Measurements from ENCODE around the gene LTB4R. TPM values are rescaled to one million over a fixed set of nuclear protein-coding genes. Genes with fewer than 3 reads are reported as not detected.
"Not testable (repeated sequence)": the region's sequence is repeated elsewhere in the genome, so short reads cannot be mapped to it uniquely, and the experiment has no call there.

LTB4R gene
- total RNA-seq, 6 donors from 2014 or later: 11.1 to 71.2 (median 17.7) TPM

GRCh38 chr14:24325041-24325530 lies 13.8 kb downstream of the LTB4R start:
- peaks cover 13 to 25% (median 18%) of the 10 kb centered on the region in 4 donors for H3K4me1 ChIP-seq
- H3K9me3 ChIP-seq: no peaks in the 10 kb centered on the region
- DNase-seq (no peak), ATAC-seq (ENCODE audit: low FRiP score in 2 of 2) (no peak)
- TF ChIP-seq EP300 (IDR thresholded peaks at IDR 0.05) (no peak), POLR2A (IDR thresholded peaks at IDR 0.05) (no peak), CTCF (IDR thresholded peaks at IDR 0.05) (no peak), POLR2AphosphoS5 (IDR thresholded peaks at IDR 0.05) (no peak)
- peaks cover 0 to 22% (median 6%) of the 10 kb centered on the region in 4 donors for H3K36me3 ChIP-seq
- H3K4me3 ChIP-seq: no peak overlapping the region
- H3K27me3 ChIP-seq: no peaks in the 10 kb centered on the region
- no peak overlapping the region for H3K27ac ChIP-seq
- WGBS, 2 donors: 73 to 87% methylated on average over 5 of the region's 5 CpGs

- H3K36me3 ChIP-seq: peaks cover 0 to 17% (median 6%) of the 10 kb centered on the region in 4 donors
- 76 to 91% methylated on average over 7 to 8 of the region's 9 CpGs for WGBS, 2 donors
- no peak overlapping the region for H3K27ac ChIP-seq
- H3K9me3 ChIP-seq: no peaks in the 10 kb centered on the region
- ATAC-seq (ENCODE audit: low FRiP score in 2 of 2): no peak
- no peak for TF ChIP-seq POLR2AphosphoS5 (IDR thresholded peaks at IDR 0.05)
- TF ChIP-seq EP300 (IDR thresholded peaks at IDR 0.05): no peak
- TF ChIP-seq CTCF (IDR thresholded peaks at IDR 0.05): no peak
- TF ChIP-seq POLR2A (IDR thresholded peaks at IDR 0.05): no peak
- peaks cover 13 to 27% (median 20%) of the 10 kb centered on the region in 4 donors for H3K4me1 ChIP-seq
- DNase-seq: no peak
- no peaks in the 10 kb centered on the region for H3K27me3 ChIP-seq
- H3K4me3 ChIP-seq: no peak overlapping the region
Observed at GRCh38 chr14:24325963-24326362, 14.7 kb downstream of the LTB4R start.

- DNase-seq: no peak
- Histone ChIP-seq H3K27ac (peak overlapping the region; percentile 3 to 63 (median 54)), H3K4me3 (no peak overlapping the region), H3K36me3 (peaks cover 0 to 13% (median 6%) of the 10 kb centered on the region in 4 donors), H3K27me3 (no peaks in the 10 kb centered on the region), H3K4me1 (peaks cover 19 to 32% (median 28%) of the 10 kb centered on the region in 4 donors), H3K9me3 (no peaks in the 10 kb centered on the region)
- no peak for ATAC-seq (ENCODE audit: low FRiP score in 2 of 2)
- WGBS, 2 donors: 64 to 78% methylated on average over 2 of the region's 2 CpGs
- TF ChIP-seq CTCF (IDR thresholded peaks at IDR 0.05) (no peak), POLR2AphosphoS5 (IDR thresholded peaks at IDR 0.05) (peak in 1 of 2 donors; percentile 17)
Observed at GRCh38 chr14:24327303-24327702, 16.0 kb downstream of the LTB4R start.

GRCh38 chr14:24327914-24328313 lies 16.6 kb downstream of the LTB4R start:
- DNase-seq: peak in 1 of 2 donors; percentile 69
- Histone ChIP-seq H3K4me1 (peaks cover 25 to 37% (median 34%) of the 10 kb centered on the region in 4 donors), H3K36me3 (peaks cover 0 to 13% (median 6%) of the 10 kb centered on the region in 4 donors), H3K27ac (peak overlapping the region in 3 of 4 donors; percentile 46 to 63 (median 62))
- not testable (repeated sequence) for H3K27me3 ChIP-seq; ATAC-seq (ENCODE audit: low FRiP score in 2 of 2); H3K9me3 ChIP-seq; H3K4me3 ChIP-seq
- WGBS, 2 donors: 5 to 23% methylated on average over 3 to 9 of the region's 9 CpGs
- TF ChIP-seq CTCF (IDR thresholded peaks at IDR 0.05): peak; percentile 65 to 77 (median 73)

- Histone ChIP-seq H3K4me3 (no peak overlapping the region), H3K27ac (peak overlapping the region; percentile 22 to 75 (median 49)), H3K9me3 (no peaks in the 10 kb centered on the region), H3K36me3 (peaks cover 0 to 9% (median 4%) of the 10 kb centered on the region in 4 donors), H3K27me3 (peaks cover 0 to under 1% (median 0%) of the 10 kb centered on the region in 4 donors), H3K4me1 (peaks cover 35 to 48% (median 46%) of the 10 kb centered on the region in 4 donors)
- TF ChIP-seq EP300 (IDR thresholded peaks at IDR 0.05) (no peak), POLR2AphosphoS5 (IDR thresholded peaks at IDR 0.05) (no peak), CTCF (IDR thresholded peaks at IDR 0.05) (no peak), POLR2A (IDR thresholded peaks at IDR 0.05) (no peak)
- ATAC-seq (ENCODE audit: low FRiP score in 2 of 2) (no peak), DNase-seq (no peak)
- WGBS, 2 donors: 80 to 85% methylated on average over 12 of the region's 12 CpGs
Observed at GRCh38 chr14:24329073-24329663, 17.9 kb downstream of the LTB4R start.

Measured in upper lobe of left lung (tissue), 6 donors.